Astrocyte (in vitro differentiated cells and primary cell): ENCODE measurements around the gene HAUS3.

Source experiments
- CTCF ChIP-seq: IDR thresholded peaks from 2 replicates; pipeline ENCODE4 v1.5.1; 2011; ENCODE audit warnings: low read depth, mild to moderate bottlenecking, inconsistent platforms, low read length, moderate library complexity; ENCODE audit not compliant: insufficient read depth
- EZH2 ChIP-seq: IDR thresholded peaks from 2 replicates; pipeline ENCODE4 v1.6.1; 2012; ENCODE audit warnings: mild to moderate bottlenecking, low read length, inconsistent platforms; ENCODE audit not compliant: insufficient read depth

- TF ChIP-seq CTCF (no peak), EZH2 (no peak)
Observed at GRCh38 chr4:2272828-2273120, 30.9 kb upstream of the HAUS3 start.
